ENCODE results near the gene GNAI3.
"Not testable (repeated sequence)": the region's sequence is repeated elsewhere in the genome, so short reads cannot be mapped to it uniquely, and the experiment has no call there.

Gene GNAI3

GRCh38 chr1:109655615-109656519, 107.5 kb downstream of the GNAI3 start, which contains the start of gene GSTM4:
Gene GSTM4, plus strand, starts transcription at chr1:109656099. Its CDS starts 291 bp downstream, at chr1:109656390.
- DNase-seq (ENCODE audit: insufficient read length, low spot score) (peak; percentile 78), FAIRE-seq (no peak)

GRCh38 chr1:109657395-109657794, 109.0 kb downstream of the GNAI3 start:
- FAIRE-seq (no peak), DNase-seq (ENCODE audit: insufficient read length, low spot score) (no peak)
- TF ChIP-seq, protein P1, sequence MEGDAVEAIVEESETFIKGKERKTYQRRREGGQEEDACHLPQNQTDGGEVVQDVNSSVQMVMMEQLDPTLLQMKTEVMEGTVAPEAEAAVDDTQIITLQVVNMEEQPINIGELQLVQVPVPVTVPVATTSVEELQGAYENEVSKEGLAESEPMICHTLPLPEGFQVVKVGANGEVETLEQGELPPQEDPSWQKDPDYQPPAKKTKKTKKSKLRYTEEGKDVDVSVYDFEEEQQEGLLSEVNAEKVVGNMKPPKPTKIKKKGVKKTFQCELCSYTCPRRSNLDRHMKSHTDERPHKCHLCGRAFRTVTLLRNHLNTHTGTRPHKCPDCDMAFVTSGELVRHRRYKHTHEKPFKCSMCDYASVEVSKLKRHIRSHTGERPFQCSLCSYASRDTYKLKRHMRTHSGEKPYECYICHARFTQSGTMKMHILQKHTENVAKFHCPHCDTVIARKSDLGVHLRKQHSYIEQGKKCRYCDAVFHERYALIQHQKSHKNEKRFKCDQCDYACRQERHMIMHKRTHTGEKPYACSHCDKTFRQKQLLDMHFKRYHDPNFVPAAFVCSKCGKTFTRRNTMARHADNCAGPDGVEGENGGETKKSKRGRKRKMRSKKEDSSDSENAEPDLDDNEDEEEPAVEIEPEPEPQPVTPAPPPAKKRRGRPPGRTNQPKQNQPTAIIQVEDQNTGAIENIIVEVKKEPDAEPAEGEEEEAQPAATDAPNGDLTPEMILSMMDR (IDR thresholded peaks at IDR 0.05; ENCODE audit: insufficient read depth, missing control alignments), result no peak

More at GRCh38 chr1:109655615-109656519, 107.5 kb downstream of the GNAI3 start, which contains the start of gene GSTM4:
- TF ChIP-seq, protein P1 (IDR thresholded peaks at IDR 0.05; ENCODE audit: insufficient read depth, missing control alignments), result no peak

DNA sequence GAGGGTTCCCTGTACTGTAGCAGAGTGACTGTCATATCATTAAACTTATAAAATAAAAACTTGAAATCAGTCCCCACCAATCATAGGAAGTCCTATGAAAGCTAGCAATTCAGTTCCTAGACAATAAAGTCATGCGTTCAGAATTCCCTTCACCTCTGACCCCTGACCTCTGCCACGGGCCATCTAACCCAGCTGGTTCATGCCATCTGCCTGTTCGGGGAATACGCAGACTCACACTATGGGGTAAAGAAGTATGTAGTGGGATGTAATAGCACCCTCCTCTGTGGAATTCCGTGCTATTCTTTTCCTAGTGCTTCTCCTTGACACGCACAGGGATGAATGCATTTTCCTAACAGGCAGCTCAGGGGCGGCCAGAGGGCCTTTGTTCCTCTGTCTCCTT, 109.6 kb downstream of the GNAI3 start:
- no peak for DNase-seq (ENCODE audit: insufficient read length, low spot score)
- no peak for FAIRE-seq
- TF ChIP-seq, protein P1 (IDR thresholded peaks at IDR 0.05; ENCODE audit: insufficient read depth, missing control alignments), result no peak

- DNase-seq (ENCODE audit: insufficient read length, low spot score) (no peak), FAIRE-seq (no peak)
- TF ChIP-seq, protein P1 (IDR thresholded peaks at IDR 0.05; ENCODE audit: insufficient read depth, missing control alignments), result no peak
These were observed 110.2 kb downstream of the GNAI3 start for GRCh38 chr1:109658533-109659042.

DNA sequence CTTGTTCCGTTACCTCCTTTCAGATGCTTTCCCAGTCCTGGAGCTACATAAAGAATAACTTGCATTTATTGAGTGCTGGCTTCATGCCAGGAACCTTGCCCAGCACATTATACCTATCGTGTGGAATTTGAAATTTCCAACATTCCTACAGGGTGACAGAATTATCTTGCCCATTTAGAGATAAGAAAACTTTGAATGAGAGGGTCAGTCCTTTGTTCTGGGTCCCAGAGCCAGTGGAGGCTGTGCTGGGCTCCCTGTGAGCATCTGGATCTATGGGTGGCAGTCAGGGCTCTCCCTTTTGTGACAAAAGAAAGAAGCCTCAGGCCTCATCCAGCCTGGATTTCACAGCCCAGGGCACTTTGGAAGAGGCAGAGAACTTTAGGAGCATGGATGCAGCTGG, 110.7 kb downstream of the GNAI3 start:
- FAIRE-seq (no peak), DNase-seq (ENCODE audit: insufficient read length, low spot score) (no peak)
- TF ChIP-seq, protein P1 (IDR thresholded peaks at IDR 0.05; ENCODE audit: insufficient read depth, missing control alignments), result no peak

- no peak for DNase-seq (ENCODE audit: insufficient read length, low spot score)
- TF ChIP-seq, protein P1 (IDR thresholded peaks at IDR 0.05; ENCODE audit: insufficient read depth, missing control alignments), result no peak
- no peak for FAIRE-seq
These were observed 111.7 kb downstream of the GNAI3 start for GRCh38 chr1:109659997-109660690.

DNA sequence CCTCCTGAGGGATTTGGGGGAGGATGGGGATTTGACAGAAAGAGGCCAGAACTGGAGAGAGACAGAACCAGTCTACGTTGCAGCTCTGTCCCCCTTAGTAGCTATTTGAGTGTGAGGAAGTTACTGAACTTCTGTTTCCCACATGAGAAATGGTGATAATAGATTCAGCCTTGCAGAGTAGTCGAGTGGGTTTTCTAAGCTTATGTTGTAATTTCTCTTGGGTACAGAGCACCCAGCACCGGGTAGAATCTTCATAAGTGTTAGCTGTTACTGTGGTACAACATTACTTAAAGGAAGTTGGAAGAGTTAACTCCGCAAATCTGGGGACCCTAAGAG, 112.2 kb downstream of the GNAI3 start:
- not testable (repeated sequence) for DNase-seq (ENCODE audit: insufficient read length, low spot score); FAIRE-seq

Measured in D721Med (cell line).